ENCODE data around the gene NCOA3. TPM values are rescaled to one million over a fixed set of nuclear protein-coding genes. Genes with fewer than 3 reads are reported as not detected.

NCOA3 gene
- total RNA-seq, 1 experiment from 2014 or later = 96.7 TPM

GRCh38 chr20:47635256-47635655 lies 133.6 kb downstream of the NCOA3 start:
- no peak for TF ChIP-seq CTCF (IDR thresholded peaks at IDR 0.05; ENCODE audit: insufficient read depth in 1 of 2, low read depth in 1 of 2, low read length in 1 of 2, severe bottlenecking in 1 of 2, unreplicated experiment in 1 of 2)
- H3K27me3 ChIP-seq (replicated peaks; ENCODE audit: control insufficient read depth, insufficient read depth, low read length) = no peaks in the 10 kb centered on the region
- no peaks in the 10 kb centered on the region for H3K4me1 Mint-ChIP-seq (ENCODE audit: low read depth, unreplicated experiment)
- H3K4me3 ChIP-seq (ENCODE audit: low read depth, low read length) = no peak overlapping the region
- ChIA-PET POLR2A (no interaction called here), CTCF (interaction anchor here (0.5 kb wide), 1 partner anchor 55 kb away, joined by 4 read pairs; no protein-coding TSS in a partner anchor)
- peaks cover 18% of the 10 kb centered on the region for H3K36me3 ChIP-seq (ENCODE audit: control insufficient read depth, insufficient read depth, low read length)
- intact Hi-C loops (cut with micrococcal nuclease; ENCODE audit: unreplicated experiment) = no loop called here
- H3K27ac Mint-ChIP-seq (ENCODE audit: unreplicated experiment) = no peak overlapping the region
- no peak for DNase-seq
- BruUV-seq (replicated peaks) = no TSS peak
- no peaks in the 10 kb centered on the region for H3K9me3 Mint-ChIP-seq (ENCODE audit: unreplicated experiment)
- peaks cover 95% of the 10 kb centered on the region for H3K36me3 Mint-ChIP-seq (ENCODE audit: insufficient read depth, unreplicated experiment)
- H3K4me1 ChIP-seq = no peaks in the 10 kb centered on the region
- no peak overlapping the region for H3K4me3 Mint-ChIP-seq (ENCODE audit: unreplicated experiment)
- H3K27me3 Mint-ChIP-seq (ENCODE audit: insufficient read depth, unreplicated experiment) = no peaks in the 10 kb centered on the region
- no peaks in the 10 kb centered on the region for H3K9me3 ChIP-seq

GRCh38 chr20:47638851-47639250 lies 137.2 kb downstream of the NCOA3 start:
- H3K27me3 Mint-ChIP-seq (ENCODE audit: insufficient read depth, unreplicated experiment) = no peaks in the 10 kb centered on the region
- POLR2A ChIA-PET = no interaction called here
- Histone ChIP-seq H3K36me3 (ENCODE audit: control insufficient read depth, insufficient read depth, low read length) (peaks cover 15% of the 10 kb centered on the region), H3K4me3 (ENCODE audit: low read depth, low read length) (no peak overlapping the region), H3K27me3 (replicated peaks; ENCODE audit: control insufficient read depth, insufficient read depth, low read length) (no peaks in the 10 kb centered on the region), H3K9me3 (no peaks in the 10 kb centered on the region), H3K4me1 (no peaks in the 10 kb centered on the region)
- no TSS peak for BruUV-seq (replicated peaks)
- H3K4me3 Mint-ChIP-seq (ENCODE audit: unreplicated experiment) = no peak overlapping the region
- intact Hi-C loops (cut with micrococcal nuclease; ENCODE audit: unreplicated experiment) = no loop called here
- H3K27ac Mint-ChIP-seq (ENCODE audit: unreplicated experiment) = no peak overlapping the region
- no peak for DNase-seq
- no peak for TF ChIP-seq CTCF (IDR thresholded peaks at IDR 0.05; ENCODE audit: insufficient read depth in 1 of 2, low read depth in 1 of 2, low read length in 1 of 2, severe bottlenecking in 1 of 2, unreplicated experiment in 1 of 2)
- peaks cover 96% of the 10 kb centered on the region for H3K36me3 Mint-ChIP-seq (ENCODE audit: insufficient read depth, unreplicated experiment)
- H3K9me3 Mint-ChIP-seq (ENCODE audit: unreplicated experiment) = no peaks in the 10 kb centered on the region
- peaks cover 9% of the 10 kb centered on the region for H3K4me1 Mint-ChIP-seq (ENCODE audit: low read depth, unreplicated experiment)
- CTCF ChIA-PET = no interaction called here

GRCh38 chr20:47642118-47642517 lies 140.4 kb downstream of the NCOA3 start:
- Histone ChIP-seq H3K27me3 (replicated peaks; ENCODE audit: control insufficient read depth, insufficient read depth, low read length) (no peaks in the 10 kb centered on the region), H3K36me3 (ENCODE audit: control insufficient read depth, insufficient read depth, low read length) (peaks cover 7% of the 10 kb centered on the region; the same call in 1 of the 2 replicates), H3K4me1 (no peaks in the 10 kb centered on the region), H3K9me3 (no peaks in the 10 kb centered on the region), H3K4me3 (ENCODE audit: low read depth, low read length) (no peak overlapping the region)
- no peak overlapping the region for H3K4me3 Mint-ChIP-seq (ENCODE audit: unreplicated experiment)
- H3K4me1 Mint-ChIP-seq (ENCODE audit: low read depth, unreplicated experiment) = peaks cover 9% of the 10 kb centered on the region
- BruUV-seq (replicated peaks) = no TSS peak
- peak in 1 of 2 experiments; percentile 37 for DNase-seq
- H3K9me3 Mint-ChIP-seq (ENCODE audit: unreplicated experiment) = no peaks in the 10 kb centered on the region
- peaks cover 96% of the 10 kb centered on the region for H3K36me3 Mint-ChIP-seq (ENCODE audit: insufficient read depth, unreplicated experiment)
- no peak overlapping the region for H3K27ac Mint-ChIP-seq (ENCODE audit: unreplicated experiment)
- no peak for TF ChIP-seq CTCF (IDR thresholded peaks at IDR 0.05; ENCODE audit: insufficient read depth in 1 of 2, low read depth in 1 of 2, low read length in 1 of 2, severe bottlenecking in 1 of 2, unreplicated experiment in 1 of 2)
- intact Hi-C loops (cut with micrococcal nuclease; ENCODE audit: unreplicated experiment) = no loop called here
- no peaks in the 10 kb centered on the region for H3K27me3 Mint-ChIP-seq (ENCODE audit: insufficient read depth, unreplicated experiment)
- ChIA-PET POLR2A (no interaction called here), CTCF (interaction anchor here (0.6 to 0.7 kb wide), 3 partner anchors 29 to 979 kb away, joined by 3 to 4 read pairs (median 4); no protein-coding TSS in a partner anchor)
